ENCODE results near the gene CAPRIN2. TPM values are rescaled to one million over a fixed set of nuclear protein-coding genes. Genes with fewer than 3 reads are reported as not detected.

CAPRIN2 gene
- polyA plus RNA-seq, 3 donors: 1.4 to 10.3 (median 2.0) TPM

DNA sequence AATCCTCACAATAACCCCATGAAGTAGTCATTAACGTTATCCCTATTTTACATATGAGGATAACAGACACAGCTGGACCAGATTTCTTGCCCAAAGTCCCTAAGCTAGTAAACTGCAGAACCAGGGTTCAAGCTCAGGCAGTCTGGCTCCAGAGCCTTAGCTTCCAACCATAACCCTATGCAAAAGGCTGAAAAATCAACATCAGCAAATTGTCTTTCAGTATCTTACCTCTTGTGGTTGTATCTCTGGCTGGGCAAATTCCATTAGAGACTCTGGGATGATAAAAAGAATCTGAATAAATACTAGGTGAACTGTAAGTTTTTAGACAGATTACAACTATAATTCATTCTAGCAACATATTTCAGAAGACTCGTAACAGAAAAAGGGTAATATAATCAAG, 24.7 kb downstream of the CAPRIN2 start:
- WGBS (ENCODE audit: insufficient coverage): 100% methylated on average over 1 of the region's 2 CpGs
- Histone ChIP-seq H3K27me3 (ENCODE audit: control insufficient read depth in 2 of 2, insufficient read depth in 2 of 2, low read length in 2 of 2) (no peaks in the 10 kb centered on the region), H3K4me2 (replicated peaks; ENCODE audit: extremely low read depth, low read length, poor library complexity, severe bottlenecking) (no peak overlapping the region), H3K4me3 (replicated peaks in 1 of 3; ENCODE audit: low read depth in 2 of 3, low read length in 3 of 3) (no peak overlapping the region), H4K20me1 (ENCODE audit: insufficient read depth, low read length) (no peaks in the 10 kb centered on the region), H2AFZ (ENCODE audit: insufficient read depth, low read depth, low read length, poor library complexity, severe bottlenecking) (no peak overlapping the region), H3K9ac (ENCODE audit: insufficient read depth, low read length, poor library complexity, severe bottlenecking) (no peak overlapping the region), H3K79me2 (ENCODE audit: insufficient read depth, low read length) (no peaks in the 10 kb centered on the region), H3K36me3 (replicated peaks in 1 of 2; ENCODE audit: control insufficient read depth in 1 of 2, insufficient read depth in 2 of 2, low read length in 2 of 2) (peaks cover 0 to 22% of the 10 kb centered on the region in 2 donors), H3K4me1 (ENCODE audit: control insufficient read depth in 1 of 2, insufficient read depth in 2 of 2, low read length in 2 of 2) (no peaks in the 10 kb centered on the region), H3K27ac (ENCODE audit: low read depth in 1 of 2, low read length in 2 of 2) (no peak overlapping the region), H3K9me3 (replicated peaks in 1 of 2; ENCODE audit: control insufficient read depth in 1 of 2, insufficient read depth in 1 of 2, low read length in 2 of 2) (no peaks in the 10 kb centered on the region)
- H3K27me3 Mint-ChIP-seq (ENCODE audit: low read depth in 3 of 3): no peaks in the 10 kb centered on the region
- peaks cover 28 to 29% of the 10 kb centered on the region in 2 donors for H3K36me3 Mint-ChIP-seq
- peaks cover 1% of the 10 kb centered on the region for H3K4me1 Mint-ChIP-seq
- H3K4me3 Mint-ChIP-seq: no peak overlapping the region
- DNase-seq: no peak
- peak overlapping the region in 1 of 7 donors; percentile 15 for H3K27ac Mint-ChIP-seq
- no peak for TF ChIP-seq CTCF (IDR thresholded peaks at IDR 0.05)
- intact Hi-C loops (cut with micrococcal nuclease): no loop called here
- H3K9me3 Mint-ChIP-seq: no peaks in the 10 kb centered on the region

- Histone ChIP-seq H3K36me3 (replicated peaks in 1 of 2; ENCODE audit: control insufficient read depth in 1 of 2, insufficient read depth in 2 of 2, low read length in 2 of 2) (peaks cover 0 to 20% of the 10 kb centered on the region in 2 donors), H4K20me1 (ENCODE audit: insufficient read depth, low read length) (no peaks in the 10 kb centered on the region), H3K4me3 (replicated peaks in 1 of 3; ENCODE audit: low read depth in 2 of 3, low read length in 3 of 3) (no peak overlapping the region), H2AFZ (ENCODE audit: insufficient read depth, low read depth, low read length, poor library complexity, severe bottlenecking) (no peak overlapping the region), H3K79me2 (ENCODE audit: insufficient read depth, low read length) (no peaks in the 10 kb centered on the region), H3K9ac (ENCODE audit: insufficient read depth, low read length, poor library complexity, severe bottlenecking) (no peak overlapping the region), H3K27me3 (ENCODE audit: control insufficient read depth in 2 of 2, insufficient read depth in 2 of 2, low read length in 2 of 2) (no peaks in the 10 kb centered on the region), H3K4me2 (replicated peaks; ENCODE audit: extremely low read depth, low read length, poor library complexity, severe bottlenecking) (no peak overlapping the region), H3K27ac (ENCODE audit: low read depth in 1 of 2, low read length in 2 of 2) (no peak overlapping the region), H3K9me3 (replicated peaks in 1 of 2; ENCODE audit: control insufficient read depth in 1 of 2, insufficient read depth in 1 of 2, low read length in 2 of 2) (no peaks in the 10 kb centered on the region), H3K4me1 (ENCODE audit: control insufficient read depth in 1 of 2, insufficient read depth in 2 of 2, low read length in 2 of 2) (no peaks in the 10 kb centered on the region)
- Mint-ChIP-seq H3K9me3 (no peaks in the 10 kb centered on the region), H3K36me3 (peaks cover 25 to 28% of the 10 kb centered on the region in 2 donors), H3K4me1 (peaks cover 1% of the 10 kb centered on the region), H3K27me3 (ENCODE audit: low read depth in 3 of 3) (no peaks in the 10 kb centered on the region), H3K4me3 (no peak overlapping the region), H3K27ac (no peak overlapping the region)
- WGBS (ENCODE audit: insufficient coverage): 100% methylated on average over 2 of the region's 4 CpGs
- TF ChIP-seq CTCF (IDR thresholded peaks at IDR 0.05): no peak
- intact Hi-C loops (cut with micrococcal nuclease): no loop called here
- no peak for DNase-seq
Measured at GRCh38 chr12:30729547-30729946, 25.2 kb downstream of the CAPRIN2 start.

All from CD14-positive monocyte (primary cell).